GM12874 (cell line): ENCODE data around the gene FAM13C.

ENCODE experiments used
- TF ChIP-seq, protein P1 (sequence below): IDR thresholded peaks from 2 replicates; pipeline ENCODE4 v1.5.1; 2011; ENCODE audit warnings: low read depth, mild to moderate bottlenecking, control low read depth, low read length, moderate library complexity; ENCODE audit not compliant: insufficient read depth

FAM13C gene

DNA sequence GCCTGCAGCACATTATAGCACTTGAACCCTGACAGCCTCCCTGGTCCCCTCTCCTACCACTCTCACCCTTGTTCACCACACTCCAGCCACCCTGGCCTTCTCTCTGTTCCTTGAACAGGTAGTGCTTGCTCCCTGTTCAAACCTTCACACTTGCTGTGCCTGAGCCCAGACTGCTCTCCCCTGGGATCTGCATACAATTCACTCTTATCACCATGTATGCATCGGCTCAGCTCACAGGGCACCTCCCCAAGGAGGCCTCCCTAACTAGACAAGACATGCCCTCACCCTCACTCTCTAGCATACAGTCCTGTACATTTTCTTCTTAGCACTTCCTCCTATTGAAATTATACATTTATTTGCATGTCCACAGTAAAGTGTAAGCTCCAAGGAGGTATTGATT lies 59.3 kb downstream of the FAM13C start:
- TF ChIP-seq, protein P1, sequence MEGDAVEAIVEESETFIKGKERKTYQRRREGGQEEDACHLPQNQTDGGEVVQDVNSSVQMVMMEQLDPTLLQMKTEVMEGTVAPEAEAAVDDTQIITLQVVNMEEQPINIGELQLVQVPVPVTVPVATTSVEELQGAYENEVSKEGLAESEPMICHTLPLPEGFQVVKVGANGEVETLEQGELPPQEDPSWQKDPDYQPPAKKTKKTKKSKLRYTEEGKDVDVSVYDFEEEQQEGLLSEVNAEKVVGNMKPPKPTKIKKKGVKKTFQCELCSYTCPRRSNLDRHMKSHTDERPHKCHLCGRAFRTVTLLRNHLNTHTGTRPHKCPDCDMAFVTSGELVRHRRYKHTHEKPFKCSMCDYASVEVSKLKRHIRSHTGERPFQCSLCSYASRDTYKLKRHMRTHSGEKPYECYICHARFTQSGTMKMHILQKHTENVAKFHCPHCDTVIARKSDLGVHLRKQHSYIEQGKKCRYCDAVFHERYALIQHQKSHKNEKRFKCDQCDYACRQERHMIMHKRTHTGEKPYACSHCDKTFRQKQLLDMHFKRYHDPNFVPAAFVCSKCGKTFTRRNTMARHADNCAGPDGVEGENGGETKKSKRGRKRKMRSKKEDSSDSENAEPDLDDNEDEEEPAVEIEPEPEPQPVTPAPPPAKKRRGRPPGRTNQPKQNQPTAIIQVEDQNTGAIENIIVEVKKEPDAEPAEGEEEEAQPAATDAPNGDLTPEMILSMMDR, result no peak

DNA sequence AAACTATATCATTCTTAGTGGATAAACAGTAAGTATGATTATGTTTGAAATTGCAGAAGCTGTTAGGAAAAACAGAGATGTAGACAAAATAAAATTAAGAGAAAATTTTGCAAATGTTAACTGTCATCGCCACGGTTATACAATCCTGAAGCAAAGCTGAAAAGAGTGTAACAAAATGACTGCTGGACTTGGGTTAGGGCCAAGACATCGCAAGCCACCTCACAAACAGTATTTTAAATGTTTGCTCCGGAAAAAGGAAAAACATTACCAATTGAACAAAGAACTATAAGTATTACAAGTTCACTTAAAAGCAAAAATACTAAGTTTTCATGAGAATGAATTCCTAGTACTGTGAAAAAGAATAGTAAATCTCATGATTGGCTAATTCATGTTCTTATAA lies 60.0 kb downstream of the FAM13C start:
- TF ChIP-seq, protein P1, result no peak

DNA sequence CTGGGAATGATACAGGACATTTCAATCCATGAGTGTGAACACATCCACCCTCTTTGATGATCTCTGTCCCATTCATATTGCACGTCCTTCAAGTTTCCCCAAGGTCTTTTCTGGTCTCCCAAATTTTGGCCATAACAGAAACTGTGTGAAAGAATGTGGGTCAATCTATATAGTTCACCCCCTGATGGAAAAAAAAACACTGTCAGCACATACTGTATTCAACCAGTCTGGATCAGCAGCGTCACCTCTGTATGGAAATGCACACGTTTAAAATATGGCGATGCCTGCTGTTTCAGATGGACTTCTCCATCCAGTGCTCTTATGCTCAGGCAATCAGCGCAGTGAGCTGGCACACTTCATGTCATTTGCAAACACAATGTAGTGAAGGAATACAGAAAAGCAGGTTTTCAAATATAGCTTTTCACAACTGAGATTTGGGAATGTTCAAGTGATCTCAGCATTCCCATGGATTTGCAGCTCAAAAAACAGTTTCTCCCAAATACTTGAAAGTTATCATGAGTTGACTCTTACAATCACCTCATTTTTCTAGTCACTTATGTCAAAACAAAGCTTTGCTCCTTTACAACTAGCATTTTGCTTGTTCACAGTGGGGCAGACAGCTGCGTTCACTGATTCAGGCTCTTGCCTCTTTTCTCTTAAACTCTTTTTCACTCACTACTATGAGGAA lies 61.1 kb downstream of the FAM13C start:
- TF ChIP-seq, protein P1, result no peak

DNA sequence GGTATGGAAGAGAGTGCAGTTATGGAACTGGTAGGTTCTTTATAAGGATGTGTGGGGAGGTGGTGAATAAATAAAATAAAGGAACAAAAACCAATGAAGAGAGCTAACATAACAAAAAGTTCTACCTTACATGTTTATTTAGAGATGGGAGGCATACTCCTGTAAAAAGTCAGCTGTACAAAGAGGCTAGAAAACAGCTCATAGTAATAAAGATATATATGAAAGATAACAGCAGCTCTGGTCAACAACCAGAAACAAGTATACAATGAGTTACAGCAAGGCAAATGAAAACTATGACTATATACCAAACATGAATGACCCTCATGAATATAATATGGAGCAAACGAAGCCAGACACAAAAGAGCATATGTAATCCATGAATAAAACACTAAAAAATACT lies 62.0 kb downstream of the FAM13C start:
- TF ChIP-seq, protein P1, result no peak

DNA sequence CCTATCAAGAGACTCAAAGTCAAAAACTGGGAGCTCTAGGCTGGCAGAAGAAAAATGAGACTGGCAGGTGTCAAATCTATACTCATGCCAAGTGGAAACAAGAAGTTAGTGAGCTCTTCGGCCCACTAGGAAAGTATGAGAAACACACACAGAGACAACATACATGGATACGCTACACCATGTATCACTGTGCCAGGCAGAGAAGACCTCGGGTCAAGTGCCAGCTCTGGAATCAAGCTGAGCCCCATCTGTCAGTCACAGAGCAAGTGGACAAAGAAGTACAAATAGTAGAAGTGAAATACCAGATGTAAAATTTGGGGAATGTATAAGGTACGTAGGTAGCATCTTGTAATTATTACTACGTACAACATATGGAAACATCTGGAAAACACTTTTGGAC lies 62.4 kb downstream of the FAM13C start:
- TF ChIP-seq, protein P1, result no peak

DNA sequence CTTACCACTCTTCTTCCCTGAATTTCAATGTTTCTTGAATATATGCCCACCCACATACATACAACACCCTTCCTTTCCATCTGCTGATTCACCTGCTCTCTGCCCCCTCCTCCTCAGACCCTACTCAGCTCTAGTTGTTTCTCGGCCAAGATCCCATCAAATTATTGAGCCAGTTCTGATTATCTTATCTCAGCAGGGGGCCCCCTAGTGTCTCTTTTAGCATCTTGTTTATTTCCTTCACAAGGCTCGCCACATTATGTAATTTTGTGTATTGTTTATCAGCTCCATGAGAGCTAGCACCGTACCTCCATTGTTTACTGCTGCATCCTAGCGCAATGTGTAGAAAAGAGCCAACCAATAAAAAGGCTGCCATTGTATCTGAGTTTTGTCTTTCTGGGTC lies 71.9 kb downstream of the FAM13C start:
- TF ChIP-seq, protein P1, result peak; percentile 29; the same call in 1 of the 2 replicates

DNA sequence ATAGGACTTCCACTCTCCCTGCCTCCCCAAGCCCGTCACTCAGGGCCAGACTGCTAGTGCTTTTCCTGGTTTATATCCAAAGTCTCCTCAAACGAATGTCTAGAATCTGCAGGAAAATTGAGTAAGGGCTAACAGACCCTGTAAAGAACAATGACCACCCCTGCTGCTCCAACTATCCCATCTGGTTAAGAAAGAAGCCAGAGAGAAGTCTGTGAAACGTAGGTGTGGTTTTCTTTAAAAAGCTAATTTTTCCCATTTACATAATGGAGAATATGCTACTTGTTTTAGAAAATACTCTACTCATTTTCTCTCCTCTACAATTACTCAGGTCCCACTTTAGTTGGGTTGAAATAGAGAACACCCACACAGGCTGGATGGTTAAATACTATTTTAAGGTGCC lies 72.5 kb downstream of the FAM13C start:
- TF ChIP-seq, protein P1, result no peak
